GM15510 (cell line): ENCODE measurements around the gene DCD.

Experiments
- POLR2A ChIP-seq: IDR thresholded peaks from 3 replicates; pipeline ENCODE4 v1.6.1; 2011; ENCODE audit warnings: borderline replicate concordance; ENCODE audit not compliant: insufficient read length; ENCODE audit errors: extremely low read depth

Gene DCD

DNA sequence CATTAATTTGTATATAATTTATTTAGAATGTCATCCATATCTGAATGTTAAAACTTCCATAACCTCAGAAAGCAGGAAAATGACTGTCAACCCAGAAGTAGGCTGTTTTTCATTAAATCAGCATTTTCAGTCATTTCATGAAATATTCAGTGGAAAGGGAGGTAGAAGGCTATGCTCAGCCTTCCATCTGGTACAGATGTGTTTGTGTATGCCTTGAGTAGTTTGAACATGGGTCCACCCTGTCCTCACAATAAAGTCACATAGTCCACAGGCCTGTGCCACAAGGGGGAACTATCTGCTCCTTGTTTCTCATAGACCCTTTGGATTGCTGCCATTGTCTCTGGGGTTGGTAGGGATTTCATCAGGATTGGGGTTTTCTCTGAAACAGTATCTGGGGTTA is 22.6 kb downstream of the DCD start:
- TF ChIP-seq POLR2A: no peak

DNA sequence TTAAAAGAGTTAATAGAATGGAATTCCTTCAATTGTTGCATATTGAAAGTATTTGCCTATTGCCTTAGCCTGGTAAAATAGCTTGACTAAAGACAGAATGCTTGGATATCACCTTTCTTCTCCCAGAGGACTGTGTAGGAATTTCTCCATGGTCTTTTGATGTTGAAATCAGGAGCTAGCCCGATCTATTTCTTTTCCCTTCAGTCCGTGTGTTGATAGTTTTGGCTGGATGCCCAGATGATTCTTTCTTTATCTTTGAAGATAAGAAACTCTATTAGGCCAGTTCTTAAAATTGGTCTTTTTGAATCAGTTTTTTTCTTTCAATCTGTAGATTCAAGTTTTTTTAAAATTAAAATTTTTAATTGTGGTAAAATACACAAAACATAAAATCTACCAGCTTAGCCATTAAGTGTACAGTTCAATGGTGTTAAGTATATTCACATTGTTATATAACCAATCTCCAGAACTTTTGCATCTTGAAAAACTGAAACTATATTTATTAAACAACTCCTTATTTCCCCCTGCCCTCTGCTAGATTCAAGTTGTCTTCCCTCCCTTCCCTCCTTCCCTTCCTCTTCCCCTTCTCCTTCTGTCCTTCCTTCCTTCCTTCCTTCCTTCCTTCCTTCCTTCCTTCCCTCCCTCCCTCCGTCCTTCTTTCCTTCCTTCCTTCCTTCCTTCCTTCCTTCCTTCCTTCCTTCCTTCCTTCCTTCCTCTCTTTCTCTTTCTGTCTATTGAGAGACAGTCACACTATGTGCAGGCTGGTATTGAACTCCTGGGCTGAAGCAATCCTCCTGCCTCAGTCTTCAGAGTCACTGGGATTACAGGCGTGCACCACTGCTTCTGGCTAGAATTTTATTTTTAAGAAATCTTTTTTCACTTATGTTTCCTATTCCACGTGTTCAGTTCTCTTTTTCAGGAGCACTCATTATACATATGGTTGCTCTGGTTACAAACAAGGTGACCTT is 23.6 kb downstream of the DCD start:
- no peak for TF ChIP-seq POLR2A

DNA sequence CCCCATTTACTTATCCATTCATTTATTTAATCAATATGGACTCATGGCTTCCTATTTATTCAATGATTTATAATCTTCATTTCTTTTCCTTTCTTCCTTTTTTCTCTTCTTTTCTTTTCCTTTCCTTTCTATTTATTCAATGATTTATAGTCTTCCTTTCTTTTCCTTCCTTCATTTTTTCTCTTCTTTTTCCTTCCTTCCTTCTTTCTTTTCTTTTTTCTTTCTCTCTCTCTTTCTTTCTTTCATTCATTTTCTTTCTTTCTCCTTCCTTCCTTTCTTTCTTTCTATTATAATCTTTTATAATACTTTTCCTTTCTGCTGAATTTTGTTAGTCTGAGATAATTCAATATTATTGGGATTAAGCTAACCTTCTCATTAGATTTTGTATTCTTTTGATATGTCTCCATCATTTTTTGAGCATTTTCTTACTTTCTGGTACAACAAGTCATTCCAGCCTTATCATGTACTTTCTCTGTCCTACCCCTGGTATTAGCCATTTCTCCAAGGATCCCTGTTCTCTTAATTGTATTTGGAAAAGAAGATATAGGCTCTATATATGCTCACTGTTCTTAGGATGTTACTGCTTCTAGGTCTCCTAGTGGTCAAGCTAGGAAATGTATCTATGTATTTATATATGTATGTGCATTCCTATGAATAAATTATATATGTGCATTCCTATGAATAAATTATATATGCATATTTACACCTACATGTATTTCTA is 25.5 kb downstream of the DCD start:
- TF ChIP-seq POLR2A: no peak

DNA sequence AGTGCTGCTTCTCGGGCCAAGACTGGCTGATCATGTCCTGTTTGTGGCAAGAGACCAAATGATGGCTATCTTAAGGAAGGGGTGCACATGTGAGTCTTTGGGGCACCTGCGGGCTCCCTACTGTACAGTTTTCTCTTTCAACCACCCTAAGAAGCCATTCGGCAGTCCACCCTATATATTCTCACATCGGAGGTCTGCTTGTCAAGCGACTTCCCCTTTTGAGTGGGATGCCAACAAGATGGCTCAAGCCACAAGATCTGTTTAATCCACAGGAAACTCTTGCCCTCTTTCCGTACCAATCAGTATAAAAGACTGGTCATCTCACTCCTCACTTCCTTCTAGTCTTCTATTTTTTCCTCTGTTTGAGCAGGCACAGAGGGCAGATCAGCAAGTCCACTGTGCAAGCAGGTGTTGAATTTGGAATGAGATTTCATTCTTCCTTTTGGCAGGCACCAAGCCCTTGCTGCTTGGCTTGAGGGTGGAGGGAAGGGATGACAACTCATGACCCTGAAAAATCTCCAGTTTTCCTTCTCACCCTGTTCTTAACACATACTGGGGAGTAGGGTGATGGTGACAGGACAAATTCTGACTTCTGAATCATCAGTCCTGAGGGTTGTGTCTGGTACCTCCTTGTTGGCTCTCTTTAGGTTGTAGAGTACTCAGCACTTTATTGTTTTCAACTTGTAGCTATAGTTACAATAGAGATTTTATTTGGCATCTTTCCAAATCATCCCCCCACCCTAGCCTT is 31.1 kb downstream of the DCD start:
- TF ChIP-seq POLR2A: no peak

DNA sequence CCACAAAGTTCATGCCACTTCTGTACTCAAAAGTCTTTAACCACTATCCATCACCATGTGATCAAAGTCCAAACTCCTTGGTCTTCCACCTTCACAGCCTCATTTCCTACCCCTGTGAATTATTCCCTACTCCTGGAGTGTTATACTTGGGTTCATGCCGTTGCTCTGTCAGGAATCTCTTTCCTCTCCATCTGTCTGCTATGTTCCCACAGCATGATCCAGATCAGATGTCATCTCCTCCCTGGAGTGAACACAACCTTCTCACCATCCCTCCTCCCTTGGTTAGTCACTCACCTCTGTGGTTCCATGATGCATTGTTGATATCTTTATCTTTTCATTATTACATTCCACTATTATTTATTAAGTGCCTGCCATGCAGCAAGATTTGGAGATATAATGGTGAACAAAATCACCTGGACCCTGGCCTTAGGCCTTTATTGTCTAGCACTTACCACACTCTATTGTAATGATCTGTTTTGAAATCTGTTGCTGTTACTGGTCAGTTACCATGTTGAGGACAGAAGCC is 35.9 kb downstream of the DCD start:
- no peak for TF ChIP-seq POLR2A

DNA sequence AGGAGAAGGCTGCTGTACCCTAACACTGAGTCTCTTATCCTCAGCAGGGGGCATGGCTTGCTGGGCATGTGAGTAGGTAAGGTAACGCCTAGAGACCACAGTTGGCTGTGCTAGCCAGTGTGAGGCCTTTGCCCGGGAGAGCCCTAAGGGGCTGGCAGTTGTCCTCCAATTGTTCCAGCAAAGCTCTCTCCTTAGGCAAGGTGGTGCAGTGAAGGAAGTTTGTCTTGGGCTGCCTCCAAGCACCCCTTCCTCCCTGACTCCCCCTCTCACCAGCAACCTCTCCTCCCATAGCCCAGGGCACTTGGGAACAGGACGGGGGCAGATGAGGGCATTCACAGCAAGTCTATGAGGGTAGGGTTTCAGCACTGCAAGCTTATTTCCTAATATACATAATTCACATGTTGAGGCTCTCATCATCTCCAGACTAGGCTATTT is 36.4 kb downstream of the DCD start:
- TF ChIP-seq POLR2A: no peak

DNA sequence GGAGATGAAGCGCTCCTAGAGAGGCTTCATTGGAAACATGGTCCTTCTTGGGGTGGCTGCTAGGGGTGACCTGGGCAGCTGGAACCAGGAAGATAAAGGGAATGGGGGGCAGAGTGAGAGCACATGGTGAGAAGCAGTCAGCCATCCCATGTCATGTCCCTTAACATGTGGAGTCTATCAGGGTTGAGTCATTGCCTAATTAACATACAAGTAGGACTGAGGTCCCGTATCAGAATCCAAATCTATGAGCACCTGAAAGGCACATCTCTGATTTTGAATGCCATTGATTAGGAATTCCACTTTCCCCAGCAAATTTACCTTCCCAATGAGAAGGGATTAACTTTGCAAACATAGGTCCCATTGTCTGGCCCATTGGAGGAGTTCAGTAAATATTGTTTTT is 39.4 kb downstream of the DCD start:
- no peak for TF ChIP-seq POLR2A

DNA sequence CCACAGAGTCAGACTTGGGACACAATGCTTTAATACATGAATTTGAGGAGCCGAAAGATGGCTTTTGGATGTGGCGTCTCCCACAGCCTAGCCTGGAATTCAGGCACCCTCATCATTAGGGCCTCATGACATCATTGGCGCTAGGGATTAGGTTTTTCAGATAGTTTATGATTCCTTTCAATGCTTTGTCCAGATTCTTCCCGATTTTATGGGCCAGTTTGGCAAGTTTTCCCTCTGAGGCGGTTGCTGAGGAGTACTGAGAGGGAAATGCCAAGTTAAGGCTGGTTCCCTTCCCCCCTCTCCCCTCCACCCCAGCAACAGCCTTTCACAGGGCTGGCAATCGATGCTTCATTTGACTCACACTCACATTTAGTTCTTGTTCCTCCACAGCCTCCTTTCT is 40.0 kb downstream of the DCD start:
- no peak for TF ChIP-seq POLR2A

DNA sequence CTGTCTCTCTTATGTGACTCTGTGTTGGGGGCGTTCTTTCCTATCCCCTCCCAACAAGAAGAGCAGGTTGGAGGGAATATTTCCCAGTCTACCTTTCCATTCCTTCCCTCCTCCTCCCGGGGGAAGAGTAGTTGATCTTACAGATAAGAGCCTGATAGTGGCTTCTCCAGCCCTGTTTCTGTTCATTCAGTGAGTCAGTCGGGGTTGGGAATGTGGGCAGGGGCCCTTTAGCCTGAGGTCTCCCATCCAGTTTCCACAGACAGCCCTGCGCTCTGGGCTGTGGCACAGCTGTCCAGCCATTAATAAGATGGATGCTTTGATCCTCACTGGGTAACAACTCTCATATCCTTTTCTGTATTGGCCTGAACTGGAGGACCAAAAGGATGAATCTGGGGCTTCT is 41.6 kb downstream of the DCD start:
- TF ChIP-seq POLR2A: no peak

DNA sequence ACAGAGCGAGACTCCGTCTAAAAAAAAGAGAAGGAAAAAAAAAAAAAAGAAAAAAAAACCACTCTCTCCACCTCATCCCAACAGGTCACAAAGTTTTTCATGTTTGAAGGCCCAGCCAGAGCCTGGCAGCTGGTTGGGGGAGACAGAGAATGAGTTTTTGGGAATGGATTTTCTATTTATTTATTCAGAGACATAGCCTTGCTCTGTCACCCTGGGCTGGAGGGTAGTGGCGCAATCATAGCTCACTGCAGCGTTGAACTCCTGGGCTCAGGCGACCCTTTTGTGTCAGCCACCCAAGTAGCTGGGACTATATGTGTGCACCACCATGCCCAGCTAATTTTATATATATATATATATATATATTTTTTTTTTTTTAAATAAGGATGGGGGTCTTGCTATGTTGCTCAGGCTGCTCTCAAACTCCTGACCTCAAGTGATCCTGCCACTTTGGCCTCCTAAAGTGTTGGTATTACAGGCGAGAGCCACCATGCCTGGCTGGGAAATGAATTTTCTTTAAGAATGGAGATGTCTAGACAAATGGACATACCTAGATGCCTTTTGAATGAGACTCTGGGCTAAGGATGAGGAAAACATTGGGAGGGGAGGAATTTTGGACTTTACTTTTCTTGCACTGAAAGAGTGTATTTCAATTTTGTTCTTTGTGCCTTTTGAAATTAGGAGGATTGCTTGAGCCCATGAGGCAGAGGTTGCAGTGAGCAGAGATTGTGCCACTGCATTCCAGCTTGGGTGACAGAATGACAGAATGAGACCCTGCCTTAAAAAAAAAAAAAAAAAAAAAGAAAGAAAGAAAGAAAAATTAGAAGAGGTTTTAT is 42.8 kb downstream of the DCD start:
- no peak for TF ChIP-seq POLR2A

DNA sequence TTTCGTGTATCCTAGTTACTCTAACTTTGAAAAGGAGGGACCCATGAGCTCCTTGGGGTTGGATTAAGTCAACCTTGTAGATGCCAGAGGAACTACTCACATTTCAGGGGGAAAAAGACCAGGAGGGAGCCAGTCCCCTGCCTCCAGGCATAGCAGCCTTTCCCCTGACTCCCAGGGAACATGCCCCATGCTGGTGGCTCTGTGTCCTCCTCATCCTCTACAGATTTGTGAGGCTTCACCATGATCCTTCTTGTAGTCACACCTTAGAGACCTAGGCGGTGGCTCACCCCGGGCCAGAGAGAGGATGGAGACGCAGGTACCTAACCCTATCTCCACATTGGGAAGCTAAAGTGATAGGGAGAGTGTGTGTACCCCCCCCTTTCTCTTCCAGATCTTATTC is 43.7 kb downstream of the DCD start:
- TF ChIP-seq POLR2A: no peak

DNA sequence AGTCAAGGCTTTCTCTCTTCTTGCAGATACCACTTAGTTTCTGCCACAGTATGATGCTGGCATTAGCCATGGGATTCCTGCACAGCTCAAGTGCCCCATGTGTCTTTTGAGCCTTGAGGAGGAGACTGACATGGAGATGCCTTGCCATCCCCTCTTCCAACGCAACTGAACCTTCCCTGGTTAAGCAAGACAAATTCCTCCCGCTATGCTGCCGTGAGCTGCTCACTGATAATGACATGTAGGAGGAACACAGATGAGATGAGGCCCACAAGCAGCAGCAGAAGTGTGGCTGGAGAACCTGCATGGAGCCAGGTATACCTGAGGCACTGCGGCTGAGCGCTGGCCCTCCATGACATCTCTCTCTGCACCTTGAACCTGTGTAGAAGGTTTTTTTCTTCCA is 44.3 kb downstream of the DCD start:
- TF ChIP-seq POLR2A: no peak

DNA sequence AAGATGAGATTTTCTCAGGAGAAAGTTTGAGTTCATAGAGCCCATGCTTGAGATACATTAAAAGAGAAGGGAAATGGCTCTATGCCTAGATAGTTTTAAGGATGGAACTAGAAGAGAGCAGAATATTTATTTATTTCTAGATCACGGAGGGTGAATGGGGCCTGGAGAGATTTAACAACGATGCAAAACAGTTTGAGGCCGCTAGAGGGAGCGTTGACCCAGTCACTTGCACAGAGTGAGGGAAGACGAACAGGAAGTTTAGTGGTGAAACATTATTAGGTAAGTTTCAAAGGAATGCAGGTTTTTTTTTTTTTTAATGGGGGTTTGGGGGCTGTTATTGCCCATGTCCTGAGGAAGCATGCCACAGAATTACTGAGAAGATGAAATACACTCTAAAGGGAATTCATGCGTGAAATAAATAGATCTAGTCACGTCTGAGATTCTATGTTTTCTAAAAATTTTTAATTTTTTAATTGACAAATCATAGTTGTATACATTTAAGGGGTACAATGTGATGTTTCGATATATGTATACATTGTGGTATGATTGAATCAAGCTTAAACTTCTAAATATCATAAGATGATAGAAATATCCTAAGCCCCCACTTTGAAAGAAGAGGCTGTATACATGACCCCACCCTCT is 44.9 kb downstream of the DCD start:
- TF ChIP-seq POLR2A: no peak
